ENCODE measurements around the gene YWHAG. TPM values are rescaled to one million over a fixed set of nuclear protein-coding genes. Genes with fewer than 3 reads are reported as not detected.
A peak's percentile ranks its signal among the peaks of the same experiment; 100 is the strongest.
"Not testable (repeated sequence)": the region's sequence is repeated elsewhere in the genome, so short reads cannot be mapped to it uniquely, and the experiment has no call there.

Gene YWHAG
- total RNA-seq, 1 donor from 2014 or later = 205 TPM

DNA sequence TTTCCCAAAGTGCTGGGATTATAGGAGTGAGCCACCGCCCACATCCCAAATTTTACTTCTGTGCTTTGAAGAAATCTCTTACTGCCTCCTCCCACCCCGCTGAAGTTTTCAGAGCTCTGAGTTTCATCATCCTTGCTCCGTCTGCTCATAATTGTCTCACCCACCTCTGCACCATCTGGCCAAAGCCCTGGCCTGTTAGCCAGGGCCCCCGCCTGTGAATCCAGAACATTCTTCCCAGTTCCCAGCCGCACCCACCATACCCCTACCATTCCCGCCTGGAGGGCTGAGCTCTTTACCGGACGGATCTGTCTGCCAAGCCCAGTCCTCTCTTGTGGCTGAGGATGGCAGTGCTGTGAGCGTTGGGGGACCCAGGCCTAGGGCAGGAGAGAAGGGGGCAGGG is 36.2 kb upstream of the YWHAG start:
- Mint-ChIP-seq H3K4me3 (ENCODE audit: unreplicated experiment) (no peak overlapping the region), H3K9me3 (ENCODE audit: low read depth) (no peaks in the 10 kb centered on the region), H3K4me1 (ENCODE audit: low read depth) (peaks cover 12% of the 10 kb centered on the region), H3K36me3 (ENCODE audit: low read depth) (no peaks in the 10 kb centered on the region), H3K27me3 (ENCODE audit: low read depth) (no peaks in the 10 kb centered on the region), H3K27ac (ENCODE audit: unreplicated experiment) (peak overlapping the region; percentile 36)
- TF ChIP-seq, protein P1, sequence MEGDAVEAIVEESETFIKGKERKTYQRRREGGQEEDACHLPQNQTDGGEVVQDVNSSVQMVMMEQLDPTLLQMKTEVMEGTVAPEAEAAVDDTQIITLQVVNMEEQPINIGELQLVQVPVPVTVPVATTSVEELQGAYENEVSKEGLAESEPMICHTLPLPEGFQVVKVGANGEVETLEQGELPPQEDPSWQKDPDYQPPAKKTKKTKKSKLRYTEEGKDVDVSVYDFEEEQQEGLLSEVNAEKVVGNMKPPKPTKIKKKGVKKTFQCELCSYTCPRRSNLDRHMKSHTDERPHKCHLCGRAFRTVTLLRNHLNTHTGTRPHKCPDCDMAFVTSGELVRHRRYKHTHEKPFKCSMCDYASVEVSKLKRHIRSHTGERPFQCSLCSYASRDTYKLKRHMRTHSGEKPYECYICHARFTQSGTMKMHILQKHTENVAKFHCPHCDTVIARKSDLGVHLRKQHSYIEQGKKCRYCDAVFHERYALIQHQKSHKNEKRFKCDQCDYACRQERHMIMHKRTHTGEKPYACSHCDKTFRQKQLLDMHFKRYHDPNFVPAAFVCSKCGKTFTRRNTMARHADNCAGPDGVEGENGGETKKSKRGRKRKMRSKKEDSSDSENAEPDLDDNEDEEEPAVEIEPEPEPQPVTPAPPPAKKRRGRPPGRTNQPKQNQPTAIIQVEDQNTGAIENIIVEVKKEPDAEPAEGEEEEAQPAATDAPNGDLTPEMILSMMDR (IDR thresholded peaks at IDR 0.05) = no peak
- DNase-seq (ENCODE audit: low spot score) = no peak

DNA sequence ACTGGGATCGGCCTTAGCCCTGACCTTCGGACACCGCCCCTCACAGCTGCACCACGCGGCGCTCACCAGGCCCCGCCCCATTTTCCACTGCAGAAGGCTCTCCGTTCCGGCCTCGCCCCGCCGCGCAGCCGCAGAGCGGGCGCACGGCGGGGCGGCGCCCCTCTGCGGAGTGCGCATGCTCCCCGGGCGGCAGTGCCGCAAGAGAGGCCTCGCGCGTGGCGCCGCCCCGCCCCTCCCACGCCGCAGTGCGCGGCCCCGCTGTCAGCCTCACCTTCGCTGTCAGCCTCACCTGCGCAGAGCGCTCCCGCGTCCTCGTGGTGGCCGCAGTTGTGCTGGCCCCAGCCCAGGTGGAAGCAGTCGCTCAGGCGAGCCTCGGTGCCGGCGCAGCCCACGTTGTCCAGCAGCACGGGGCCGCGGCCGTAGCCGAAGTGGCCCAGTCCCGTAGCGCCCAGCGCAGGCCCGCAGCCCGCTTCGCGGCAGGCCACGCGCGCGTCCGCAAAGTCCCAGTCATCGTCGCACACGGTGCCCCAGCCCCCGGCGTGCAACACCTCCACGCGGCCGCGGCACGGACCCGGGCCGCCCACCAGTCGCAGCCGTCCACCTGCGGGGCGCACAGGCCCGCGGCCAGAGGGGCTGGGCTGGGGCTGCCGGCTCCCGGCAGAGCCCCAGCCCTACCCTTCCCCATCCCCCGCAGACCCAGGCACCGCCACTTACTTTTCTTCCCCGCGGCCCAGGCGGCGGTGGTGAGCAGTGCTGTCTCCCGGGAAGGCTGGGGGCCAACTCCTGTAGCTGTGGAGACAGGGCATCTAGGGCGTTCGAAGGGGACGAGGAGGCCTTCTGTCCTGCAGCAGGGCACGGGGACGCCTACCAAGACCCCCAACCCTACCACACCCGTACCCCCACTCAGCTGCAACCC is 34.6 kb upstream of the YWHAG start:
- H3K27ac Mint-ChIP-seq (ENCODE audit: unreplicated experiment) = peak overlapping the region; percentile 88
- TF ChIP-seq, protein P1 (IDR thresholded peaks at IDR 0.05) = peak; percentile 32
- H3K36me3 Mint-ChIP-seq (ENCODE audit: low read depth) = no peaks in the 10 kb centered on the region

DNA sequence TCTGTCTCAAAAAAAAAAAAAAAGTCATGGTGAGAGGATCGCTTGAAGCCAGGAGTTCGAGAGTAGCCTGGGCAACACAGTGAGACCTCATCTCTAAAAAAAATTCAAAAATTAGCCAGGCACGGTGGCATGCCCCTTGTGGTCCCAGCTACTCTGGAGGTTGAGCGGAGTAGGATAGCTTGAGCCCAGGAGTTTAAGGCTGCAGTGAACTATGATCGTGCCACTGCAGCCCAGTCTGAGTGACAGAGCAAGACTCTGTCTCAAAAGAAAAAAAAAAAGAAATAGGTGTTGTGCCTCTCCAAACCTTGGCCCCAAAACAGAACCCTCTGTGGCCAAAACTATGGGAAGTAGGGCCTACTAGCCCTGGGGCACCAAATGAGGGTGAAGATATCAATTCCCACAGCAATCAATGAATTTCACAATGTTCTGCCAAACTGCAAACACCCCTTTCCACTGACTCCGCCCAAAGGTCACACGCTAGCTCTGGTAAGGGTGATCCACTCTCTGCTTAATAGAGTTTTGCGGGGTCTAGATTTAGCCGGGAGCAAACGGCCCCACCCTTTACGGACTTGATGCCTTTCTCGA is 33.8 kb upstream of the YWHAG start:
- no peaks in the 10 kb centered on the region for H3K36me3 Mint-ChIP-seq (ENCODE audit: low read depth)
- H3K4me3 Mint-ChIP-seq (ENCODE audit: unreplicated experiment) = peak overlapping the region; percentile 73
- peak overlapping the region; percentile 88 for H3K27ac Mint-ChIP-seq (ENCODE audit: unreplicated experiment)
- peaks cover 18% of the 10 kb centered on the region for H3K4me1 Mint-ChIP-seq (ENCODE audit: low read depth)
- no peaks in the 10 kb centered on the region for H3K9me3 Mint-ChIP-seq (ENCODE audit: low read depth)
- no peaks in the 10 kb centered on the region for H3K27me3 Mint-ChIP-seq (ENCODE audit: low read depth)
- no peak for DNase-seq (ENCODE audit: low spot score)
- TF ChIP-seq, protein P1 (IDR thresholded peaks at IDR 0.05) = no peak

More for the DNA sequence above, 34.6 kb upstream of the YWHAG start:
- Mint-ChIP-seq H3K27me3 (ENCODE audit: low read depth) (no peaks in the 10 kb centered on the region), H3K4me3 (ENCODE audit: unreplicated experiment) (peak overlapping the region; percentile 73), H3K4me1 (ENCODE audit: low read depth) (peaks cover 18% of the 10 kb centered on the region), H3K9me3 (ENCODE audit: low read depth) (no peaks in the 10 kb centered on the region)
- DNase-seq (ENCODE audit: low spot score) = peak; percentile 94

GRCh38 chr7:76390092-76390491 is 31.3 kb upstream of the YWHAG start:
- TF ChIP-seq, protein P1 (IDR thresholded peaks at IDR 0.05) = no peak
- Mint-ChIP-seq H3K9me3 (ENCODE audit: low read depth) (no peaks in the 10 kb centered on the region), H3K27ac (ENCODE audit: unreplicated experiment) (no peak overlapping the region), H3K36me3 (ENCODE audit: low read depth) (no peaks in the 10 kb centered on the region), H3K4me3 (ENCODE audit: unreplicated experiment) (no peak overlapping the region), H3K4me1 (ENCODE audit: low read depth) (peaks cover 18% of the 10 kb centered on the region), H3K27me3 (ENCODE audit: low read depth) (no peaks in the 10 kb centered on the region)
- no peak for DNase-seq (ENCODE audit: low spot score)

DNA sequence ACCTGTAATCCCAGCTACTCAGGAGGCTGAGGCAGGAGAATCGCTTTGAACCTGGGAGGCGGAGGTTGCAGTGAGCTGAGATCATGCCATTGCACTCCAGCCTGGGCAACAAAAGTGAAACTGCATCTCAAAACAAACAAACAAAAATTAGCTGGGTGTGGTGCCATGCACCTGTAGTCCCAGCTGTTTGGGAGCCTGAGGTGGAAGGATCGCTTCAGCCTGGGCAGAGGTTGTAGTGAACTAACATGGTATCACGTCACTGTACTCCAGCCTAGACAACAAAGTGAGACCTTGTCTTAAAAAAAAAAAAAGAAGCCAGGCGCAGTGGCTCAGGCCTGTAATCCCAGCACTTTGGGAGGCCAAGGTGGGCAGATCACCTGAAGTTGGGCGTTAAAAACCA is 29.0 kb upstream of the YWHAG start:
- H3K9me3 Mint-ChIP-seq (ENCODE audit: low read depth); H3K27me3 Mint-ChIP-seq (ENCODE audit: low read depth); H3K36me3 Mint-ChIP-seq (ENCODE audit: low read depth); H3K27ac Mint-ChIP-seq (ENCODE audit: unreplicated experiment); H3K4me3 Mint-ChIP-seq (ENCODE audit: unreplicated experiment); DNase-seq (ENCODE audit: low spot score): not testable (repeated sequence)
- H3K4me1 Mint-ChIP-seq (ENCODE audit: low read depth) = peaks cover 11% of the 10 kb centered on the region
